C4-2B (cell line): ENCODE results near the gene THAP8.

Experiments
- ZFX ChIP-seq: fragments of 450-650 bp; IDR thresholded peaks from 2 replicates; pipeline ENCODE4 v1.6.1; 2017
- TF ChIP-seq, protein P1 (sequence below): fragments of 450-650 bp; conservative IDR thresholded peaks from 2 replicates; pipeline ENCODE4 v1.5.1; 2017; ENCODE audit warnings: mild to moderate bottlenecking

GRCh38 chr19:35990771-35991730 is 63.0 kb downstream of the THAP8 start:
- TF ChIP-seq, protein P1, sequence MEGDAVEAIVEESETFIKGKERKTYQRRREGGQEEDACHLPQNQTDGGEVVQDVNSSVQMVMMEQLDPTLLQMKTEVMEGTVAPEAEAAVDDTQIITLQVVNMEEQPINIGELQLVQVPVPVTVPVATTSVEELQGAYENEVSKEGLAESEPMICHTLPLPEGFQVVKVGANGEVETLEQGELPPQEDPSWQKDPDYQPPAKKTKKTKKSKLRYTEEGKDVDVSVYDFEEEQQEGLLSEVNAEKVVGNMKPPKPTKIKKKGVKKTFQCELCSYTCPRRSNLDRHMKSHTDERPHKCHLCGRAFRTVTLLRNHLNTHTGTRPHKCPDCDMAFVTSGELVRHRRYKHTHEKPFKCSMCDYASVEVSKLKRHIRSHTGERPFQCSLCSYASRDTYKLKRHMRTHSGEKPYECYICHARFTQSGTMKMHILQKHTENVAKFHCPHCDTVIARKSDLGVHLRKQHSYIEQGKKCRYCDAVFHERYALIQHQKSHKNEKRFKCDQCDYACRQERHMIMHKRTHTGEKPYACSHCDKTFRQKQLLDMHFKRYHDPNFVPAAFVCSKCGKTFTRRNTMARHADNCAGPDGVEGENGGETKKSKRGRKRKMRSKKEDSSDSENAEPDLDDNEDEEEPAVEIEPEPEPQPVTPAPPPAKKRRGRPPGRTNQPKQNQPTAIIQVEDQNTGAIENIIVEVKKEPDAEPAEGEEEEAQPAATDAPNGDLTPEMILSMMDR: no peak
- no peak for TF ChIP-seq ZFX
